Smooth muscle cell (in vitro differentiated cells): ENCODE results near the gene UNC79. TPM values are rescaled to one million over a fixed set of nuclear protein-coding genes. Genes with fewer than 3 reads are reported as not detected.

Experiments used
- DNase-seq: peaks from one replicate; lab custom pipeline; 2025; ENCODE audit not compliant: unreplicated experiment; lab: John Stamatoyannopoulos, UW
- H2AFZ ChIP-seq: fragments of 200-600 bp; sonication (generic); 2 replicates; pipeline ENCODE4 v1.6.0; 2016; ENCODE audit warnings: antibody characterized with exemption, low read depth, mild to moderate bottlenecking
- H3F3A ChIP-seq: fragments of 200-600 bp; sonication (generic); 2 replicates; pipeline ENCODE4 v1.6.0; 2017; ENCODE audit warnings: antibody characterized with exemption, low read depth
- H3K27ac ChIP-seq: fragments of 200-600 bp; sonication (generic); 2 replicates; pipeline ENCODE4 v1.5.1; 2016; ENCODE audit warnings: low read depth, mild to moderate bottlenecking
- H3K27me3 ChIP-seq: fragments of 200-600 bp; sonication (generic); 2 replicates; pipeline ENCODE4 v1.6.1; 2016; ENCODE audit warnings: low read depth, mild to moderate bottlenecking
- H3K36me3 ChIP-seq: fragments of 200-600 bp; sonication (generic); 2 replicates; pipeline ENCODE4 v1.5.1; 2016; ENCODE audit warnings: low read depth
- H3K4me1 ChIP-seq: fragments of 200-600 bp; sonication (generic); 2 replicates; pipeline ENCODE4 v1.5.1; 2016; ENCODE audit warnings: low read depth
- H3K4me2 ChIP-seq: fragments of 200-600 bp; sonication (generic); 2 replicates; pipeline ENCODE4 v1.6.0; 2016; ENCODE audit warnings: mild to moderate bottlenecking
- H3K4me3 ChIP-seq: fragments of 200-600 bp; sonication (generic); 2 replicates; pipeline ENCODE4 v1.5.1; 2016; ENCODE audit warnings: mild to moderate bottlenecking
- H3K79me2 ChIP-seq: fragments of 200-600 bp; sonication (generic); 2 replicates; pipeline ENCODE4 v1.6.0; 2016; ENCODE audit warnings: low read depth, mild to moderate bottlenecking
- H3K9ac ChIP-seq: fragments of 200-600 bp; sonication (generic); 2 replicates; pipeline ENCODE4 v1.6.0; 2016; ENCODE audit warnings: low read depth
- H3K9me3 ChIP-seq: fragments of 200-600 bp; sonication (generic); replicated peaks from 2 replicates; pipeline ENCODE4 v1.5.1; 2016; ENCODE audit warnings: low read depth
- H4K20me1 ChIP-seq: fragments of 200-600 bp; sonication (generic); 2 replicates; pipeline ENCODE4 v1.6.0; 2016; ENCODE audit warnings: low read depth
- CTCF ChIP-seq: fragments of 200-600 bp; sonication (generic); IDR thresholded peaks from 2 replicates; pipeline ENCODE4 v1.5.1; 2017; ENCODE audit warnings: borderline replicate concordance, mild to moderate bottlenecking, antibody characterized with exemption; ENCODE audit not compliant: insufficient read depth, poor library complexity, severe bottlenecking
- WGBS: methylation state at CpG from one replicate; pipeline ENCODE4 v1.1.7; 2016; ENCODE audit warnings: low lambda C conversion rate; 5-methylcytosine and 5-hydroxymethylcytosine counted together
- polyA plus RNA-seq: library from polyadenylated mRNA; unstranded; fragments of >200 nt; fragmentation: Nextera tagmentation; extraction: Ambion mirVana; gene quantifications from 2 replicates; pipeline ENCODE4 v1.2.1, GENCODE V29; 2016
- total RNA-seq: library from RNA; depleted of rRNA; stranded (reverse); fragments of >200 nt; gene quantifications from 2 replicates; pipeline ENCODE4 v1.2.3, GENCODE V29; 2014

The UNC79 gene
- total and polyA plus RNA-seq, 2 experiments from 2014 or later: 0.06 to 0.36 TPM

GRCh38 chr14:93745603-93746273, 315.0 kb downstream of the UNC79 start:
- no peak for TF ChIP-seq CTCF
- Histone ChIP-seq H3K4me3 (no peak overlapping the region), H3F3A (no peaks in the 10 kb centered on the region), H3K4me2 (no peak overlapping the region), H4K20me1 (no peaks in the 10 kb centered on the region), H3K9ac (no peak overlapping the region), H3K36me3 (no peaks in the 10 kb centered on the region), H2AFZ (no peak overlapping the region), H3K27ac (no peak overlapping the region), H3K27me3 (no peaks in the 10 kb centered on the region), H3K9me3 (no peaks in the 10 kb centered on the region), H3K4me1 (peaks cover 30% of the 10 kb centered on the region), H3K79me2 (no peaks in the 10 kb centered on the region)
- no peak for DNase-seq
- 71% methylated on average over 13 of the region's 13 CpGs for WGBS

- no peaks in the 10 kb centered on the region for H4K20me1 ChIP-seq
- no peak overlapping the region for H3K27ac ChIP-seq
- no peaks in the 10 kb centered on the region for H3K9me3 ChIP-seq
- no peak overlapping the region for H3K4me3 ChIP-seq
- no peak overlapping the region for H2AFZ ChIP-seq
- H3K4me1 ChIP-seq: peaks cover 31% of the 10 kb centered on the region
- TF ChIP-seq CTCF: no peak
- H3K79me2 ChIP-seq: no peaks in the 10 kb centered on the region
- H3F3A ChIP-seq: no peaks in the 10 kb centered on the region
- H3K27me3 ChIP-seq: no peaks in the 10 kb centered on the region
- H3K36me3 ChIP-seq: no peaks in the 10 kb centered on the region
- 94% methylated on average over 15 of the region's 15 CpGs for WGBS
- DNase-seq: no peak
- H3K4me2 ChIP-seq: no peak overlapping the region
- H3K9ac ChIP-seq: no peak overlapping the region
These were observed 316.4 kb downstream of the UNC79 start for GRCh38 chr14:93747102-93747501.

- no peaks in the 10 kb centered on the region for H3K79me2 ChIP-seq
- no peak overlapping the region for H3K4me3 ChIP-seq
- H3K9ac ChIP-seq: no peak overlapping the region
- no peak for DNase-seq
- H3K36me3 ChIP-seq: no peaks in the 10 kb centered on the region
- H3K27ac ChIP-seq: no peak overlapping the region
- no peak for TF ChIP-seq CTCF
- H2AFZ ChIP-seq: no peak overlapping the region
- H3K4me2 ChIP-seq: no peak overlapping the region
- H3F3A ChIP-seq: no peaks in the 10 kb centered on the region
- no peaks in the 10 kb centered on the region for H3K27me3 ChIP-seq
- H4K20me1 ChIP-seq: no peaks in the 10 kb centered on the region
- peaks cover 33% of the 10 kb centered on the region for H3K4me1 ChIP-seq
- WGBS: 90% methylated on average over 1 of the region's 1 CpG
- no peaks in the 10 kb centered on the region for H3K9me3 ChIP-seq
These were observed 316.8 kb downstream of the UNC79 start for GRCh38 chr14:93747560-93747959.
